H1 (cell line): ENCODE measurements around the gene EYA2. TPM values are rescaled to one million over a fixed set of nuclear protein-coding genes. Genes with fewer than 3 reads are reported as not detected.

Source experiments
- KDM5A ChIP-seq: fragments of 200-600 bp; IDR thresholded peaks from 2 replicates; pipeline ENCODE4 v1.7.1; 2012; ENCODE audit warnings: mild to moderate bottlenecking, low read length, inconsistent platforms, mixed read lengths
- polyA plus RNA-seq, 7 experiments: library from polyadenylated mRNA; depleted of rRNA in 3 of 7; stranded (reverse) in 5 of 7; unstranded in 2 of 7; fragments of >200 nt in 5 of 7; fragments of 200-250 nt in 2 of 7; gene quantifications; 1 replicate in 5 of 7; 2 replicates in 1 of 7; 4 replicates in 1 of 7; pipeline versions ENCODE4 v1.2.1 to v1.2.3, GENCODE V29; 2011 to 2013; ENCODE audit warnings: missing spikeins in 2 of 7, mixed read lengths in 2 of 7
- total RNA-seq: library from RNA; stranded (reverse); fragmentation: NEBNext Ultra II Directional; extraction: Animal tissue kit (Norgen Biotek cat#: 25700); gene quantifications from 2 replicates; pipeline ENCODE4 v1.2.1, GENCODE V29; 2021
- TF ChIP-seq, protein P1 (sequence below): fragments of 300-600 bp; sonication (generic); IDR thresholded peaks from 2 replicates; pipeline ENCODE4 v1.7.1; 2012; ENCODE audit warnings: low read length, moderate library complexity, mild to moderate bottlenecking, inconsistent platforms; ENCODE audit not compliant: insufficient replicate concordance

The EYA2 gene
- total and polyA plus RNA-seq, 2 of the 8 experiments (the other 6 are each of a cell fraction or from before 2014, with no cell fraction given), result 1.6 to 1.7 TPM

DNA sequence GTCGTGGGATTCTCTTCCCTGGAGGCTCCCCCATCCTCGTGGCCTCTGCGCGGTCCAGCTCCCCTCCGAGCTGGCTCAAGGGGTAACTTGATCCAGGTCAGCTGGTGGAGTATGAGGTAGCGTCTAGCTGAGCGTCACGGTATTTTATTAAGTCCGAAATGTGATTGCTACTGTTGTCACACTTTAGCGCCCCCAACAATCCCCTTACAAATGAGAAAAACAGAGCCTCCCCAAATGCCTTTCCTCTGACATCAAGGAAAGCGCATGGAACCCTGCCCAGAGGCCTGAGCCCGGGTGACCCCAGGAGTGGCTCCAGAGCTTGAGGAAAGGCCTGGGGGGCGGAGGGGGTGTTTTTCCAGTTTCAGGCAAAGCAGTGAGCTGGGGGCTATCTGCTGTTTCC lies 269.5 kb downstream of the EYA2 start (continued):
- TF ChIP-seq, protein P1, sequence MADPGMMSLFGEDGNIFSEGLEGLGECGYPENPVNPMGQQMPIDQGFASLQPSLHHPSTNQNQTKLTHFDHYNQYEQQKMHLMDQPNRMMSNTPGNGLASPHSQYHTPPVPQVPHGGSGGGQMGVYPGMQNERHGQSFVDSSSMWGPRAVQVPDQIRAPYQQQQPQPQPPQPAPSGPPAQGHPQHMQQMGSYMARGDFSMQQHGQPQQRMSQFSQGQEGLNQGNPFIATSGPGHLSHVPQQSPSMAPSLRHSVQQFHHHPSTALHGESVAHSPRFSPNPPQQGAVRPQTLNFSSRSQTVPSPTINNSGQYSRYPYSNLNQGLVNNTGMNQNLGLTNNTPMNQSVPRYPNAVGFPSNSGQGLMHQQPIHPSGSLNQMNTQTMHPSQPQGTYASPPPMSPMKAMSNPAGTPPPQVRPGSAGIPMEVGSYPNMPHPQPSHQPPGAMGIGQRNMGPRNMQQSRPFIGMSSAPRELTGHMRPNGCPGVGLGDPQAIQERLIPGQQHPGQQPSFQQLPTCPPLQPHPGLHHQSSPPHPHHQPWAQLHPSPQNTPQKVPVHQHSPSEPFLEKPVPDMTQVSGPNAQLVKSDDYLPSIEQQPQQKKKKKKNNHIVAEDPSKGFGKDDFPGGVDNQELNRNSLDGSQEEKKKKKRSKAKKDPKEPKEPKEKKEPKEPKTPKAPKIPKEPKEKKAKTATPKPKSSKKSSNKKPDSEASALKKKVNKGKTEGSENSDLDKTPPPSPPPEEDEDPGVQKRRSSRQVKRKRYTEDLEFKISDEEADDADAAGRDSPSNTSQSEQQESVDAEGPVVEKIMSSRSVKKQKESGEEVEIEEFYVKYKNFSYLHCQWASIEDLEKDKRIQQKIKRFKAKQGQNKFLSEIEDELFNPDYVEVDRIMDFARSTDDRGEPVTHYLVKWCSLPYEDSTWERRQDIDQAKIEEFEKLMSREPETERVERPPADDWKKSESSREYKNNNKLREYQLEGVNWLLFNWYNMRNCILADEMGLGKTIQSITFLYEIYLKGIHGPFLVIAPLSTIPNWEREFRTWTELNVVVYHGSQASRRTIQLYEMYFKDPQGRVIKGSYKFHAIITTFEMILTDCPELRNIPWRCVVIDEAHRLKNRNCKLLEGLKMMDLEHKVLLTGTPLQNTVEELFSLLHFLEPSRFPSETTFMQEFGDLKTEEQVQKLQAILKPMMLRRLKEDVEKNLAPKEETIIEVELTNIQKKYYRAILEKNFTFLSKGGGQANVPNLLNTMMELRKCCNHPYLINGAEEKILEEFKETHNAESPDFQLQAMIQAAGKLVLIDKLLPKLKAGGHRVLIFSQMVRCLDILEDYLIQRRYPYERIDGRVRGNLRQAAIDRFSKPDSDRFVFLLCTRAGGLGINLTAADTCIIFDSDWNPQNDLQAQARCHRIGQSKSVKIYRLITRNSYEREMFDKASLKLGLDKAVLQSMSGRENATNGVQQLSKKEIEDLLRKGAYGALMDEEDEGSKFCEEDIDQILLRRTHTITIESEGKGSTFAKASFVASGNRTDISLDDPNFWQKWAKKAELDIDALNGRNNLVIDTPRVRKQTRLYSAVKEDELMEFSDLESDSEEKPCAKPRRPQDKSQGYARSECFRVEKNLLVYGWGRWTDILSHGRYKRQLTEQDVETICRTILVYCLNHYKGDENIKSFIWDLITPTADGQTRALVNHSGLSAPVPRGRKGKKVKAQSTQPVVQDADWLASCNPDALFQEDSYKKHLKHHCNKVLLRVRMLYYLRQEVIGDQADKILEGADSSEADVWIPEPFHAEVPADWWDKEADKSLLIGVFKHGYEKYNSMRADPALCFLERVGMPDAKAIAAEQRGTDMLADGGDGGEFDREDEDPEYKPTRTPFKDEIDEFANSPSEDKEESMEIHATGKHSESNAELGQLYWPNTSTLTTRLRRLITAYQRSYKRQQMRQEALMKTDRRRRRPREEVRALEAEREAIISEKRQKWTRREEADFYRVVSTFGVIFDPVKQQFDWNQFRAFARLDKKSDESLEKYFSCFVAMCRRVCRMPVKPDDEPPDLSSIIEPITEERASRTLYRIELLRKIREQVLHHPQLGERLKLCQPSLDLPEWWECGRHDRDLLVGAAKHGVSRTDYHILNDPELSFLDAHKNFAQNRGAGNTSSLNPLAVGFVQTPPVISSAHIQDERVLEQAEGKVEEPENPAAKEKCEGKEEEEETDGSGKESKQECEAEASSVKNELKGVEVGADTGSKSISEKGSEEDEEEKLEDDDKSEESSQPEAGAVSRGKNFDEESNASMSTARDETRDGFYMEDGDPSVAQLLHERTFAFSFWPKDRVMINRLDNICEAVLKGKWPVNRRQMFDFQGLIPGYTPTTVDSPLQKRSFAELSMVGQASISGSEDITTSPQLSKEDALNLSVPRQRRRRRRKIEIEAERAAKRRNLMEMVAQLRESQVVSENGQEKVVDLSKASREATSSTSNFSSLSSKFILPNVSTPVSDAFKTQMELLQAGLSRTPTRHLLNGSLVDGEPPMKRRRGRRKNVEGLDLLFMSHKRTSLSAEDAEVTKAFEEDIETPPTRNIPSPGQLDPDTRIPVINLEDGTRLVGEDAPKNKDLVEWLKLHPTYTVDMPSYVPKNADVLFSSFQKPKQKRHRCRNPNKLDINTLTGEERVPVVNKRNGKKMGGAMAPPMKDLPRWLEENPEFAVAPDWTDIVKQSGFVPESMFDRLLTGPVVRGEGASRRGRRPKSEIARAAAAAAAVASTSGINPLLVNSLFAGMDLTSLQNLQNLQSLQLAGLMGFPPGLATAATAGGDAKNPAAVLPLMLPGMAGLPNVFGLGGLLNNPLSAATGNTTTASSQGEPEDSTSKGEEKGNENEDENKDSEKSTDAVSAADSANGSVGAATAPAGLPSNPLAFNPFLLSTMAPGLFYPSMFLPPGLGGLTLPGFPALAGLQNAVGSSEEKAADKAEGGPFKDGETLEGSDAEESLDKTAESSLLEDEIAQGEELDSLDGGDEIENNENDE, result no peak
- TF ChIP-seq KDM5A, result no peak
